ENCODE measurements around the gene DTWD1.
"Not testable (repeated sequence)": the region's sequence is repeated elsewhere in the genome, so short reads cannot be mapped to it uniquely, and the experiment has no call there.

GRCh38 chr15:49592829-49593316, 28.0 kb upstream of the DTWD1 start:
- not testable (repeated sequence) for TF ChIP-seq POLR2AphosphoS5 (IDR thresholded peaks at IDR 0.05)
- TF ChIP-seq, protein P1, sequence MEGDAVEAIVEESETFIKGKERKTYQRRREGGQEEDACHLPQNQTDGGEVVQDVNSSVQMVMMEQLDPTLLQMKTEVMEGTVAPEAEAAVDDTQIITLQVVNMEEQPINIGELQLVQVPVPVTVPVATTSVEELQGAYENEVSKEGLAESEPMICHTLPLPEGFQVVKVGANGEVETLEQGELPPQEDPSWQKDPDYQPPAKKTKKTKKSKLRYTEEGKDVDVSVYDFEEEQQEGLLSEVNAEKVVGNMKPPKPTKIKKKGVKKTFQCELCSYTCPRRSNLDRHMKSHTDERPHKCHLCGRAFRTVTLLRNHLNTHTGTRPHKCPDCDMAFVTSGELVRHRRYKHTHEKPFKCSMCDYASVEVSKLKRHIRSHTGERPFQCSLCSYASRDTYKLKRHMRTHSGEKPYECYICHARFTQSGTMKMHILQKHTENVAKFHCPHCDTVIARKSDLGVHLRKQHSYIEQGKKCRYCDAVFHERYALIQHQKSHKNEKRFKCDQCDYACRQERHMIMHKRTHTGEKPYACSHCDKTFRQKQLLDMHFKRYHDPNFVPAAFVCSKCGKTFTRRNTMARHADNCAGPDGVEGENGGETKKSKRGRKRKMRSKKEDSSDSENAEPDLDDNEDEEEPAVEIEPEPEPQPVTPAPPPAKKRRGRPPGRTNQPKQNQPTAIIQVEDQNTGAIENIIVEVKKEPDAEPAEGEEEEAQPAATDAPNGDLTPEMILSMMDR (IDR thresholded peaks at IDR 0.05) = not testable (repeated sequence)
